ENCODE data around the gene SPATA4.

The SPATA4 gene

DNA sequence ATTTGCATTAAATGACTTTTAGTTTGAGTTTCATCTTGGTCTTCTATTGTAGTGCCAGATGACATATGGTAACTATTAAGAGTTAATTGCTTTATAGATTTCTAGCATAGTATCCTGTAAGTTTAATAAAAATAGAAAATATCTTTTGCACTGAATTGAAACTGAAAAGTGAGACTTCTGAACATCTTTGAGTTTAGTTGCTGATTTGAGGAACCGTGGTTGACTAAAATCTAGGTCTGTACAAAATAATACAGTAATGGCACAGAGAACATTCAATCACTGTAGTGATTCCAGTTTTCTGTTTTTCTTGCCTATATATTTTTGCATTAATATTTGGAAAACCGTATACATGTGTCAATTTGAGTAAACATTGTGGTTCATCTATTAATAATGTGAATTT, 60.7 kb downstream of the SPATA4 start:
- no peaks in the 10 kb centered on the region for H3K36me3 ChIP-seq (ENCODE audit: insufficient read depth)
- no peaks in the 10 kb centered on the region for H3K27me3 ChIP-seq (ENCODE audit: insufficient read depth, low read depth)
- H3K4me2 ChIP-seq: no peak overlapping the region
- no peak overlapping the region for H3K27ac ChIP-seq
- H3K9ac ChIP-seq: no peak overlapping the region
- no peak overlapping the region for H2AFZ ChIP-seq (ENCODE audit: low read depth)
- H3K79me2 ChIP-seq (ENCODE audit: insufficient read depth, low read depth): no peaks in the 10 kb centered on the region
- H4K20me1 ChIP-seq (ENCODE audit: insufficient read depth): no peaks in the 10 kb centered on the region
- peaks cover 11% of the 10 kb centered on the region for H3K4me1 ChIP-seq (ENCODE audit: low read depth, poor library complexity, severe bottlenecking)
- TF ChIP-seq, protein P1, sequence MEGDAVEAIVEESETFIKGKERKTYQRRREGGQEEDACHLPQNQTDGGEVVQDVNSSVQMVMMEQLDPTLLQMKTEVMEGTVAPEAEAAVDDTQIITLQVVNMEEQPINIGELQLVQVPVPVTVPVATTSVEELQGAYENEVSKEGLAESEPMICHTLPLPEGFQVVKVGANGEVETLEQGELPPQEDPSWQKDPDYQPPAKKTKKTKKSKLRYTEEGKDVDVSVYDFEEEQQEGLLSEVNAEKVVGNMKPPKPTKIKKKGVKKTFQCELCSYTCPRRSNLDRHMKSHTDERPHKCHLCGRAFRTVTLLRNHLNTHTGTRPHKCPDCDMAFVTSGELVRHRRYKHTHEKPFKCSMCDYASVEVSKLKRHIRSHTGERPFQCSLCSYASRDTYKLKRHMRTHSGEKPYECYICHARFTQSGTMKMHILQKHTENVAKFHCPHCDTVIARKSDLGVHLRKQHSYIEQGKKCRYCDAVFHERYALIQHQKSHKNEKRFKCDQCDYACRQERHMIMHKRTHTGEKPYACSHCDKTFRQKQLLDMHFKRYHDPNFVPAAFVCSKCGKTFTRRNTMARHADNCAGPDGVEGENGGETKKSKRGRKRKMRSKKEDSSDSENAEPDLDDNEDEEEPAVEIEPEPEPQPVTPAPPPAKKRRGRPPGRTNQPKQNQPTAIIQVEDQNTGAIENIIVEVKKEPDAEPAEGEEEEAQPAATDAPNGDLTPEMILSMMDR (conservative IDR thresholded peaks at IDR 0.05; ENCODE audit: low read depth, low read length): no peak
- H3K4me3 ChIP-seq (IDR thresholded peaks at IDR 0.05; ENCODE audit: insufficient read depth, low read depth, low read length): no peak overlapping the region

Measured in KMS-11 (cell line).